D721Med (cell line): Measurements from ENCODE around the gene MED12L.

ENCODE experiments used
- DNase-seq: peaks from one replicate; pipeline ENCODE4 v3.0.0; 2011; ENCODE audit warnings: low spot score; ENCODE audit not compliant: insufficient read length
- FAIRE-seq: peaks from 2 replicates; lab custom pipeline; 2011; peaks lifted over from hg19 to GRCh38; lab: Jason Lieb, UNC
- CTCF ChIP-seq: IDR thresholded peaks from 2 replicates; pipeline ENCODE4 v1.5.1; 2012; ENCODE audit warnings: mild to moderate bottlenecking, control low read depth; ENCODE audit not compliant: insufficient read depth; ENCODE audit errors: missing control alignments

MED12L gene

GRCh38 chr3:151268267-151269235, 183.1 kb downstream of the MED12L start:
- DNase-seq (no peak), FAIRE-seq (no peak)

GRCh38 chr3:151269631-151270030, 184.2 kb downstream of the MED12L start:
- no peak for TF ChIP-seq CTCF
- DNase-seq, result no peak
- FAIRE-seq, result no peak

More at GRCh38 chr3:151268267-151269235, 183.1 kb downstream of the MED12L start:
- no peak for TF ChIP-seq CTCF

- FAIRE-seq, result no peak
Observed at GRCh38 chr3:151275091-151275490, 189.6 kb downstream of the MED12L start.

GRCh38 chr3:151276038-151276686, 190.7 kb downstream of the MED12L start:
- TF ChIP-seq CTCF, result no peak
- no peak for FAIRE-seq
- DNase-seq, result no peak

More at GRCh38 chr3:151275091-151275490, 189.6 kb downstream of the MED12L start:
- TF ChIP-seq CTCF, result no peak
- DNase-seq, result no peak

- DNase-seq (no peak), FAIRE-seq (no peak)
- no peak for TF ChIP-seq CTCF
Observed at GRCh38 chr3:151276687-151277042, 191.2 kb downstream of the MED12L start.

GRCh38 chr3:151278230-151278629, 192.8 kb downstream of the MED12L start, which contains the start of gene P2RY14:
TSS of gene P2RY14 (minus strand) at chr3:151278542. CDS start at chr3:151214316, 64,226 bp downstream.
- TF ChIP-seq CTCF, result no peak
- FAIRE-seq (no peak), DNase-seq (no peak)
